Thoracic aorta (tissue), 2 donors: Measurements from ENCODE around the gene ID3. TPM values are rescaled to one million over a fixed set of nuclear protein-coding genes. Genes with fewer than 3 reads are reported as not detected.

ENCODE experiments used
- ATAC-seq: fragments of 150-250 bp; one replicate; pipeline ENCODE4 v1.8.0; 2017; ENCODE audit warnings: low read depth; ENCODE audit not compliant: insufficient number of reproducible peaks, low FRiP score
- DNase-seq: peaks from one replicate; pipeline ENCODE4 v3.0.0-alpha.2; 2020; ENCODE audit warnings: low spot score
- H3K27ac ChIP-seq, 2 donors: fragments of 200-600 bp; sonication (generic); 1 replicate in 1 of 2; 2 replicates in 1 of 2; pipeline ENCODE4 v1.5.1; 2016; ENCODE audit warnings: mild to moderate bottlenecking in 2 of 2, moderate library complexity in 2 of 2
- H3K27me3 ChIP-seq: fragments of 200-600 bp; sonication (generic); replicated peaks from 2 replicates; pipeline ENCODE4 v1.6.0; 2016; ENCODE audit warnings: mild to moderate bottlenecking; ENCODE audit not compliant: insufficient read depth
- H3K36me3 ChIP-seq: fragments of 200-600 bp; sonication (generic); one replicate; pipeline ENCODE4 v1.5.1; 2016
- H3K4me1 ChIP-seq, 2 donors: fragments of 200-600 bp; sonication (generic); 1 replicate in 1 of 2; 2 replicates in 1 of 2; pipeline versions ENCODE4 v1.5.1 to v1.6.0; 2016; ENCODE audit warnings: low read depth in 2 of 2, mild to moderate bottlenecking in 1 of 2; ENCODE audit not compliant: control insufficient read depth in 1 of 2
- H3K4me3 ChIP-seq: fragments of 200-600 bp; sonication (generic); 2 replicates; pipeline ENCODE4 v1.5.1; 2016; ENCODE audit warnings: mild to moderate bottlenecking
- H3K9me3 ChIP-seq: fragments of 200-600 bp; sonication (generic); 2 replicates; pipeline ENCODE4 v1.5.1; 2016
- total RNA-seq, 2 donors: library from RNA; depleted of rRNA; stranded (reverse); fragments of >200 nt; gene quantifications; one replicate each; pipeline versions ENCODE4 v1.1.0 to v1.2.3, GENCODE V29; 2016
- TF ChIP-seq, protein P1 (sequence below): fragments of 200-600 bp; sonication (generic); IDR thresholded peaks from one replicate; pipeline ENCODE4 v1.5.1; 2019; ENCODE audit warnings: antibody characterized with exemption

ID3 gene
- total RNA-seq, 2 donors from 2014 or later: 309 to 692 TPM

DNA sequence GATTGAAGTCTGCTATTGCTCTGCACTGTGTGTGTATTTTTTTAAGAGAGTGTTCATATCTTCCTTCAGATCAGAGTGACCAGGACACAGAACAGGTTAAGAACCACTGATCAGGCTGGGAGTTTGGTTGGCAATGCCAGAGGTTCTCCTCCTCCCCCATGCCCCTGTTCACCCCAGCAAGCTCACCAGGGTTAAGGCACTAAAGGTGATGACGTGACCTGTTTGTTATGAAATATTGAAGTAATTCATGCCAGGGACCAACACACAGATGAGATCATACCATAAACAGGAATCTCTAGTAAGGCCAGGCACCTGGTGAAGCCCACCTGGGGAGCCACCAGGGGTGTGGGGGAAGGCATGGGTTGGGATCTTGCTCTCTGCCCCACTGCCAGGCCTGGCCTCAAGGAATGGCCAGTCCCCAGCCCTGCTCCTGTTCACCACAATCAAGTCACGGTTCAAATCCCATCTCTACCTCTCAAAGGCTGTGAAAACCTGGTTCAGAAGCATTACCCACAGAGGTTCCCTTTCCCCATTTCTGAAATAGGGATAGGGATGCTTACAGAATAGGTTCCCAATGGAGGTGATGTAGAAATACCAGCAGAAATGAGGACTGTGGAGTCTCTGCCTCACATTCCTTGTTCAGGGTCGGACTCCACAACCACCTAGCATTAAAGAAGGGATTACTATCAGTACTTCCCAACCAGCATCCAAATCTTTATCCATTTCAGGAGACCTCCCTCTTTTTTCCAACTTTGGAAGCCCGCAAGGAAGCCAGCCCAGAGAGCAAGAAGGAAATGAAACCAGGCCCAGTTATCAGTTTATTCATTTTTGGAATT, 2.4 kb downstream of the ID3 start:
- H3K4me1 ChIP-seq: peaks cover 28 to 40% of the 10 kb centered on the region in 2 donors
- TF ChIP-seq, protein P1, sequence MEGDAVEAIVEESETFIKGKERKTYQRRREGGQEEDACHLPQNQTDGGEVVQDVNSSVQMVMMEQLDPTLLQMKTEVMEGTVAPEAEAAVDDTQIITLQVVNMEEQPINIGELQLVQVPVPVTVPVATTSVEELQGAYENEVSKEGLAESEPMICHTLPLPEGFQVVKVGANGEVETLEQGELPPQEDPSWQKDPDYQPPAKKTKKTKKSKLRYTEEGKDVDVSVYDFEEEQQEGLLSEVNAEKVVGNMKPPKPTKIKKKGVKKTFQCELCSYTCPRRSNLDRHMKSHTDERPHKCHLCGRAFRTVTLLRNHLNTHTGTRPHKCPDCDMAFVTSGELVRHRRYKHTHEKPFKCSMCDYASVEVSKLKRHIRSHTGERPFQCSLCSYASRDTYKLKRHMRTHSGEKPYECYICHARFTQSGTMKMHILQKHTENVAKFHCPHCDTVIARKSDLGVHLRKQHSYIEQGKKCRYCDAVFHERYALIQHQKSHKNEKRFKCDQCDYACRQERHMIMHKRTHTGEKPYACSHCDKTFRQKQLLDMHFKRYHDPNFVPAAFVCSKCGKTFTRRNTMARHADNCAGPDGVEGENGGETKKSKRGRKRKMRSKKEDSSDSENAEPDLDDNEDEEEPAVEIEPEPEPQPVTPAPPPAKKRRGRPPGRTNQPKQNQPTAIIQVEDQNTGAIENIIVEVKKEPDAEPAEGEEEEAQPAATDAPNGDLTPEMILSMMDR: no peak
- no peak for DNase-seq

DNA sequence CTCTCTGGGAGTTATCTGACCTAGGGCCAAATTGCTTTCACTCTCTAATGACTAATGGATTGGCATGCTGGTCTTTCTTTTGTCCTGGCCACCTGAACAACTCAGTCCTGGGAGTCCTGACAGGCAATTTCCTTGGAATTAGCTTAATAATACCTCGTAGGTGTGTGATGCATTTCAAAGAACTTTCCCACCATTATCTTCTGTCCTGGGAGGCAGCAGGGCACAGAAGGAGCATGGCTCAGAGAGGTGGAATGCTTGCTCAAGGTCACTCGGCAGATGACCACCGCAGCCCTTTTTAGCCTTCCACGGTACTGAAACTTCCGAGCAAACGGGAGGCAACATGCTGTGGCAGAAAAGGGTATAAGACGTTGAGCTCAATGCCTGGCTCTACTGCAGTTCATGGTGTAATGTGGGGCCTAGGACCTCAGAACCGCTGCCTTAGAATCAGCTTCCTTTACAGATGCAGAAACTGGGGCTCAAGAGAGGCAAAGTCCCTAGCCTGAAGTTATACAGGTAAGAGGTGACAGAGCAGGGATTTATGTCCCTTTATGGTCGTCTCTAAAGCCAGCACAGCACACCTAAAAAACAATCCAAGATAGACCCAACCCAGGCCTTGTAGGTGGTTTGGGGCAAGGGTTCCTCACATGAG, 3.2 kb downstream of the ID3 start:
- ATAC-seq (no peak), DNase-seq (no peak)
- Histone ChIP-seq H3K4me1 (peaks cover 21 to 33% of the 10 kb centered on the region in 2 donors), H3K27me3 (no peaks in the 10 kb centered on the region), H3K27ac (peak overlapping the region; percentile 92 to 94), H3K4me3 (peak overlapping the region; percentile 93), H3K9me3 (no peaks in the 10 kb centered on the region), H3K36me3 (peaks cover 13% of the 10 kb centered on the region)
- TF ChIP-seq, protein P1: no peak

More for the DNA sequence above, 2.4 kb downstream of the ID3 start:
- Histone ChIP-seq H3K27ac (peak overlapping the region; percentile 92 to 94), H3K36me3 (peaks cover 13% of the 10 kb centered on the region), H3K9me3 (no peaks in the 10 kb centered on the region), H3K27me3 (no peaks in the 10 kb centered on the region), H3K4me3 (peak overlapping the region; percentile 93)
- ATAC-seq: no peak

DNA sequence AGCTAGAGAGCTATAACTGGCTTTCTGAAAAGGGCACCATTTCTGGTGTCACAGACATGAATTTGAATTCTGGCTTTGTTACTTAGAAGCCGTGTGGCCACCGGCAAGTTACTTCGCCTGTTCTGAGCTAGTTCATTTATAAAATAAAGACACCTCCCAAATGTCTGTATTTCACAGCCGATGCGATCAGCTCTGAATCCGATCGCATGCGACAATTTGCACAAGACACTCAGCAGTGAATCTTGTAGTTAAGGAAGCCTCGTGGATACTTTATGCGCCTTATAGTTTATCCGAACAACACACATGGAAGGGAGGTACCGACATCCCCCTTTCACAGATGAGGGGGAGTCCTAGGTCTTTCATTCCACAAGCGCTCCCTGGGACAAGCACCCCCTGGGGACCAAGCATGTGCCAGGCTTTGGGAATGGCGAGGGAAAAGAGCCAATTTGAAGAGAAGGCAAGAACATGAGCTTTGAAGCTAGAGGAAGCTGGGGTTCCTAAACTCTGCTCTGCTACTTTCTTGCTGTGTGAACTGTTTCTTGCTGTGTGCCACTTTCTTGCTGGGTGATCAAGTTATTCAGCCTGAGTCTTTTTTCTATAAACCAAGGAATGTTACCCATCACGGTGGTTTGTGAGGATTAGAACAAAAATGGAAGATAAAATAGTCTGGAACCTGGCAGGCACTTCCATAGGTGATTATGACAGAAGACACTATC, 3.9 kb downstream of the ID3 start:
- DNase-seq (no peak), ATAC-seq (no peak)
- Histone ChIP-seq H3K27me3 (no peaks in the 10 kb centered on the region), H3K27ac (peak overlapping the region; percentile 92 to 94), H3K4me1 (peaks cover 14 to 26% of the 10 kb centered on the region in 2 donors), H3K4me3 (peak overlapping the region; percentile 93), H3K36me3 (peaks cover 13% of the 10 kb centered on the region), H3K9me3 (no peaks in the 10 kb centered on the region)
- TF ChIP-seq, protein P1: no peak

DNA sequence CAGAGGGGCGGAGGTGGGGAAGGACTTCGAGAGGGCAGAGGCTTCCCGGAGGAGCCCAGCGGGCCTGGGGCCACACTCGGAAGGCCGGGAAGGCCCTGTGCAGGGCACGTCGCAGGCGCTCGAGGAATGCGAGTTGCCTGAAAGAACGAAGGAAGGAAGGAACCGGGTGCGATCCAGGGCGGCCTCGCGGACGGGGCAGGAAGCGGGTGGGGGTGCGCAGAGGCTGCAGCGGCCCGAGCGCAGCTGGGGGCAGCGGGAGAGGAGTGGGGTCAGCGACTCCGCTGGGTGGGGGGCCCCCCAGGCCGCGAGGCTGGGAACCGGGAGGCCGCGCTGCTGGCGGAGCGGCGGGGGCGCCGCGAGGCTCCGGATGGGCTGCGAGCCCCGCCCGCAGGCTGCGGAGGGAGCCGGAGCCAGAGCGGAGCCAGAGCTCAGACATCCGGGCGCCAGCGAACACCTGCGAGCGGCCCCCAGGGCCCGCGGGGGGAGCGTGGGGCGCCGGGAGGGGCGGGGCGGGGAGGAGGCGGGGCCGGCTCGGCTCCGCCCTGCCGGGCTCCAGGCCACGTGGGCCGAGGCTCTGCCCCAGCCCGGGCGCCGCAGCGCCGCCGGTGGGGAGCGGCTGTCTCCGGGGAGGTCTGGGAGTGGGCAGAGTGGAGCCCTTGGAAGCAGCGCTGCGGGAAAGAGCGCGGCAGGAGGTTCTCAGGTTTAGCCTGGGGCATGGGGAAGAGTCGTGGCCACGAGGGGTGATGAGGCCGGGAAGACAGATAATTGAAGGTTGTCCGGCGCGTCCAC, 4.6 kb downstream of the ID3 start:
- Histone ChIP-seq H3K27me3 (no peaks in the 10 kb centered on the region), H3K27ac (peak overlapping the region; percentile 92 to 94), H3K36me3 (peaks cover 13% of the 10 kb centered on the region), H3K4me3 (peak overlapping the region; percentile 93), H3K4me1 (peaks cover 10 to 20% of the 10 kb centered on the region in 2 donors), H3K9me3 (no peaks in the 10 kb centered on the region)
- TF ChIP-seq, protein P1: peak; percentile 18
- ATAC-seq (peak; percentile 57), DNase-seq (no peak)
